Muscle of leg (tissue), 11 donors: ENCODE data around the gene SMARCD2. TPM values are rescaled to one million over a fixed set of nuclear protein-coding genes. Genes with fewer than 3 reads are reported as not detected.
"Not testable (repeated sequence)": the region's sequence is repeated elsewhere in the genome, so short reads cannot be mapped to it uniquely, and the experiment has no call there.

Experiments
- DNase-seq: peaks from one replicate; pipeline ENCODE4 v3.0.0; 2013
- H3K27ac ChIP-seq: one replicate; pipeline ENCODE4 v1.5.1; 2013; ENCODE audit warnings: mild to moderate bottlenecking, low read length, control low read depth
- H3K27me3 ChIP-seq: one replicate; pipeline ENCODE4 v1.6.1; 2013; ENCODE audit warnings: low read length; ENCODE audit not compliant: control insufficient read depth, insufficient read depth
- H3K36me3 ChIP-seq: one replicate; pipeline ENCODE4 v1.6.1; 2013; ENCODE audit warnings: low read length; ENCODE audit not compliant: control insufficient read depth, insufficient read depth
- H3K4me1 ChIP-seq: one replicate; pipeline ENCODE4 v1.6.1; 2013; ENCODE audit warnings: low read length; ENCODE audit not compliant: control insufficient read depth, insufficient read depth
- H3K4me3 ChIP-seq: one replicate; pipeline ENCODE4 v1.5.1; 2013; ENCODE audit warnings: low read length, control low read depth
- H3K9me3 ChIP-seq: replicated peaks from 2 replicates; pipeline ENCODE4 v1.6.1; 2013; ENCODE audit warnings: low read depth, low read length; ENCODE audit not compliant: control insufficient read depth
- WGBS: methylation state at CpG from one replicate; pipeline ENCODE4 v1.1.5; 2013; ENCODE audit warnings: missing lambda C conversion rate; ENCODE audit not compliant: insufficient coverage; 5-methylcytosine and 5-hydroxymethylcytosine counted together
- polyA plus RNA-seq, 8 donors: library from polyadenylated mRNA; unstranded; fragments of 120-200 nt; gene quantifications; one replicate each; pipeline versions ENCODE4 v1.2.1 to v1.2.3, GENCODE V29; 2013; ENCODE audit warnings: inconsistent platforms in 1 of 8, low replicate concordance in 1 of 8; ENCODE audit not compliant: insufficient read length in 8 of 8, insufficient read depth in 1 of 8
- total RNA-seq: library from RNA; stranded (reverse); fragments of 120-200 nt; gene quantifications from one replicate; pipeline ENCODE4 v1.2.4, GENCODE V29; 2013

SMARCD2 gene
- total and polyA plus RNA-seq, 9 donors, result 24.5 to 41.9 (median 33.6) TPM

DNA sequence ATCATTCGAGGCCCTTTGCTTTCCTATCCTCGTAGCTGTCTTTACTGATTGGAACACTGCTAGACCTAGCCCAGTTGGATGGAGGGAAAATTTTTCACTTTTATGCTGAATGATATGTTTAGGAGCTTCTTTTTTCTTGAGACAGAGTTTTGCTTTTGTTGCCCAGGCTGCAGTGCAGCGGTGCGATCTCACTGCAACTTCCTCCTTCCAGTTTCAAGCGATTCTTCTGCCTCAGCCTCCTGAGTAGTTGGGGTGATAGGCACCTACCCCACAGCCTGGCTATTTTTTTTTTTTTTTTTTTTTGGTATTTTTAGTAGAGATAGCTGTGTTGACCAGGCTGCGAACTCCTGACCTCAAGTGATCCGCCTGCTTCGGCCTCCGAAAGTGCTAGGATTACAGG lies 32.5 kb downstream of the SMARCD2 start:
- WGBS, result no CpG with 5 or more reads among the region's 9 CpGs
- no peak for DNase-seq
- H3K27me3 ChIP-seq, result no peaks in the 10 kb centered on the region
- H3K36me3 ChIP-seq, result peaks cover 76% of the 10 kb centered on the region
- no peaks in the 10 kb centered on the region for H3K4me1 ChIP-seq
- no peaks in the 10 kb centered on the region for H3K9me3 ChIP-seq
- H3K27ac ChIP-seq, result no peak overlapping the region
- no peak overlapping the region for H3K4me3 ChIP-seq

DNA sequence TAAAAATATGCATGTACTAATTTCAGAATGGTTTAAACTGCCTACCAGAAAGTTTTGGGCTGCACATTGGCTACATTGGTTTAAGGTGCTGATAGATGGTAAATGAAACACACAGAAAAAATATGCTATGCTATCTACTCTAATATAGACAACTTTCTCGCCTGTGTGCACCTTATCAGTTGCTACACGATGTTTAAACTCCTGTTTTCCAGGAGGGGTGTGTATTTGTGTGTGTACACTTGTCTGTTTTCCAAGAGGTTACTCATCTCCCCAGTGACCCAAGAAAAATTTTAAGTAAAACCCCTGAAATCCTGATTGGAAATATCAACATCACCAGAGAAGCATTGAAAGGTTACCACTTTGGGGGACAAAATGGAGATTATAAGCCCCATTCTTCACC lies 36.9 kb downstream of the SMARCD2 start:
- H3K27ac ChIP-seq, result no peak overlapping the region
- peaks cover 57% of the 10 kb centered on the region for H3K36me3 ChIP-seq
- no peak for DNase-seq
- WGBS, result no CpG with 5 or more reads among the region's 2 CpGs
- H3K4me1 ChIP-seq, result no peaks in the 10 kb centered on the region
- H3K4me3 ChIP-seq, result no peak overlapping the region
- no peaks in the 10 kb centered on the region for H3K27me3 ChIP-seq
- no peaks in the 10 kb centered on the region for H3K9me3 ChIP-seq

DNA sequence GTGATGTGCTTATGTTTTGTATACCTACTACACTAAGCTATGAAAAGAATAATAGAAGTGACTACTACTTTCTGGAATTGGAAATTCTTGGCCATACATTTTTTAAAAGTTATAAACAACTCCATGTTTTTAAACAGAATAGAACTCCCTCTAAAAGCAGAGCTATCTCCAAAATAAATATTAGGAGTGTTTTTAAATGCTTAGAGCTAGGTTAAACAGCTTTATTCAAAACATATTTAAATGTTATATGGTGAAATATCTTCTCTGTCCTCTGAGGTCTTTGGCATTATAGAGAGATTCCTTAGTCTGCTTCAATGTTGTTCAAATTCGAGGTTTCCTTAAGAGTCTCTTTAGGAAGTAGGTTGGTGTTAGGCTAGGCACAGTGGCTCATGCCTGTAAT lies 38.2 kb downstream of the SMARCD2 start:
- WGBS, result 88% methylated on average over 1 of the region's 1 CpG
- Histone ChIP-seq H3K4me3 (no peak overlapping the region), H3K36me3 (peaks cover 57% of the 10 kb centered on the region), H3K4me1 (no peaks in the 10 kb centered on the region), H3K27ac (no peak overlapping the region), H3K9me3 (no peaks in the 10 kb centered on the region), H3K27me3 (no peaks in the 10 kb centered on the region)
- DNase-seq, result no peak

DNA sequence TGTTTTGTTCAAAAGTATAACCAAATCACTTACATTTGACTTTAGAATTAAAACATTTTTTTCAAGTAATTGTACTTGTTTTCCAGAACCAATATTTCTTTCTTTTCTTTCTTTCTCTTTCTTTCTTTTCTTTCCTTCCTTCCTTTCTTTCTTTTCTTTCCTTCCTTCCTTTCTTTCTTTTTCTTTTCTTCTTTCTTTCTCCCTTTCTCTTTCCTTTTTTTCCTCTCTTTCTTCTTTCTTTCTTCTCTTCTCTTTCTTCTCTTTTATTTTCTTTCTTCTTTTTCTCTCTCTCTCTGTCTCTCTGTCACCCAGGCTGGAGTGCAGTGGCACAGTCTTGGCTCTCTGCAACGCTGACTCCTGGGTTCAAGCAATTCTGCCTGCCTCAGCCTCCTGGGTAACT lies 41.7 kb downstream of the SMARCD2 start:
- no CpG with 5 or more reads among the region's 1 CpG for WGBS
- Histone ChIP-seq H3K27me3 (no peaks in the 10 kb centered on the region), H3K4me1 (no peaks in the 10 kb centered on the region), H3K4me3 (no peak overlapping the region), H3K27ac (no peak overlapping the region), H3K9me3 (no peaks in the 10 kb centered on the region), H3K36me3 (peaks cover 60% of the 10 kb centered on the region)
- no peak for DNase-seq

DNA sequence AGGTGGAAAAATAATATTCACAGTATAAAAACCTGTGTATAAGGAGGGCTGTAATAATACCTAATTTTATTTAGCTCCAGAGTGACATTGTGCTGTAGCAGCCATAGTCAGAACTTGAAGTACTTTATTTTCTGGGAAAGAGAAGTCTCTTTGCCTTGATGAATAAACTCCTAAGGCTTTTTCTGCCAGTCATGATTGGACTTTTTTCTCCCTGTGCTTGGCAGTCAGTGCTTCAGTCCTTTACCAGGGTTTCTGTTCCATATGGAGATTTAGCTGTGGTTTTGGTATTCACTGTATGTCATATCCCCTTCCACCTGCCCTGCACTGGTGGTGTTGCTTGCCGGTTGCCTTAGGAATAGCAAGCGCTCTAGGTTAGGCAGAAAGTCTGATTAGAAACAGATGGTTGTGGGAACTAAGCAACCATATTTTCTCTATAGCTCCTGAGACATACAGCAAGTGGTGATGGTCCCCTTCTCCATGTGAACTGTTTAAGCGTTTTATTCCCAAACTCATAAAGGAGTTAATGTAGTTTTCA lies 43.8 kb downstream of the SMARCD2 start:
- Histone ChIP-seq H3K27me3 (no peaks in the 10 kb centered on the region), H3K9me3 (no peaks in the 10 kb centered on the region), H3K4me3 (no peak overlapping the region), H3K4me1 (no peaks in the 10 kb centered on the region), H3K27ac (no peak overlapping the region), H3K36me3 (peaks cover 72% of the 10 kb centered on the region)
- no CpG with 5 or more reads among the region's 3 CpGs for WGBS
- DNase-seq, result no peak

DNA sequence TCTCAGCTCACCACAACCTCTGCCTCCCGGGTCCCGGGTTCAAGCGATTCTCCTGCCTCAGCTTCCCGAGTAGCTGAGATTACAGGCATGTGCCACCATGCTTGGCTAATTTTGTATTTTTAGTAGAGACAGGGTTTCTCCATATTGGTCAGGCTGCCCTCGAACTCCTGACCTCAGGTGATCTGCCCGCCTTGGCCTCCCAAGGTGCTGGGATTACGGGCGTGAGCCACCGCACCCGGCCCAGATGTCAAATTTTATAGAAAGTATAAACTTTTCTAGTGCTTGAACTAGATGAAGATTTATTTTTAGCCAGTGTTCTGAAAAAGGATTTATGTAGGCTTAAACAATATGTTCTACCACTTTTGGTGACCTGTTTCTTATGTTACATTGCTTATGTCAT lies 46.1 kb downstream of the SMARCD2 start:
- H3K4me1 ChIP-seq, H3K27me3 ChIP-seq, H3K9me3 ChIP-seq, H3K4me3 ChIP-seq, DNase-seq, H3K27ac ChIP-seq: not testable (repeated sequence)
- peaks cover 65% of the 10 kb centered on the region for H3K36me3 ChIP-seq
- 100% methylated on average over 2 of the region's 10 CpGs for WGBS

GRCh38 chr17:63792055-63792729 lies 50.3 kb downstream of the SMARCD2 start:
- Histone ChIP-seq H3K4me1 (no peaks in the 10 kb centered on the region), H3K4me3 (no peak overlapping the region), H3K27me3 (no peaks in the 10 kb centered on the region), H3K9me3 (no peaks in the 10 kb centered on the region), H3K36me3 (peaks cover 51% of the 10 kb centered on the region), H3K27ac (no peak overlapping the region)
- no CpG with 5 or more reads among the region's 3 CpGs for WGBS
- DNase-seq, result no peak

DNA sequence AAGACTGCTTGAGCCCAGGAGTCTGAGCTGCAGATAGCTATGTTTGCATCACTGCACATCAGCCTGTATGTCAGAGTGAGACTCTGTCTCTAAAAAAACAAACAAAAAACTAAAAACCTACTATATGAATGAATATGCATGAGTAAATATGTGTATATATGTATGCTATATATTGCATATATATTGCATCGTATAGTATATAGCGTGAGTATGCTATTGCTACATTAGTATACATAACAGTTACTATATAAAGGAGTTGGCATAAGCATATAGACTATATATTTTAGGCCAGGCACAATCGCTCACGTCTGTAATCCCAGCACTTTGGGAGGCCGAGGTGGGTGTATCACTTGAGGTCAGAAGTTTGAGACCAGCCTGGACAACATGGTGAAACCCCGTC lies 52.4 kb downstream of the SMARCD2 start:
- Histone ChIP-seq H3K36me3 (peaks cover 40% of the 10 kb centered on the region), H3K4me1 (no peaks in the 10 kb centered on the region), H3K4me3 (no peak overlapping the region), H3K9me3 (no peaks in the 10 kb centered on the region), H3K27ac (no peak overlapping the region), H3K27me3 (no peaks in the 10 kb centered on the region)
- 70% methylated on average over 2 of the region's 6 CpGs for WGBS
- no peak for DNase-seq

GRCh38 chr17:63786971-63787711 lies 55.3 kb downstream of the SMARCD2 start:
- Histone ChIP-seq H3K27me3 (no peaks in the 10 kb centered on the region), H3K4me1 (no peaks in the 10 kb centered on the region), H3K4me3 (no peak overlapping the region), H3K27ac (no peak overlapping the region), H3K9me3 (no peaks in the 10 kb centered on the region), H3K36me3 (peaks cover 30% of the 10 kb centered on the region)
- whole genome bisulfite sequencing, result 92% methylated on average over 7 of the region's 13 CpGs
- DNase-seq, result no peak

- WGBS, result no CpG with 5 or more reads among the region's 1 CpG
- H3K9me3 ChIP-seq, result no peaks in the 10 kb centered on the region
- no peak overlapping the region for H3K27ac ChIP-seq
- H3K27me3 ChIP-seq, result no peaks in the 10 kb centered on the region
- no peak for DNase-seq
- H3K36me3 ChIP-seq, result peaks cover 30% of the 10 kb centered on the region
- no peaks in the 10 kb centered on the region for H3K4me1 ChIP-seq
- H3K4me3 ChIP-seq, result no peak overlapping the region
Measured at GRCh38 chr17:63786117-63786516, 56.4 kb downstream of the SMARCD2 start.
